H1 (cell line): ENCODE data around the gene SLC1A3. TPM values are rescaled to one million over a fixed set of nuclear protein-coding genes. Genes with fewer than 3 reads are reported as not detected.

Experiments
- CTCF ChIA-PET: fragments of 300-600 bp; sonication (Branson Sonifier 250); formaldehyde crosslinking; loops from one replicate; lab custom pipeline; 2021; ENCODE audit not compliant: partially characterized antibody; lab: Charles Lee
- POLR2A ChIA-PET: fragments of 300-600 bp; sonication (Branson Sonifier 250); formaldehyde crosslinking; loops from one replicate; lab custom pipeline; 2021; ENCODE audit warnings: inconsistent platforms; ENCODE audit not compliant: partially characterized antibody; lab: Charles Lee
- DNase-seq, 2 experiments: peaks; one replicate each; pipeline versions ENCODE4 v3.0.0 to v3.0.0-alpha.2; 2010 to 2022; ENCODE audit warnings: low spot score in 2 of 2, low read depth in 1 of 2, mixed read lengths in 1 of 2
- FAIRE-seq: peaks from 2 replicates; lab custom pipeline; 2011; peaks lifted over from hg19 to GRCh38; lab: Jason Lieb, UNC
- H2AFZ ChIP-seq: 2 replicates; pipeline ENCODE4 v1.8.1; 2012; ENCODE audit warnings: low read length, inconsistent platforms
- H2AK5ac ChIP-seq: 2 replicates; pipeline ENCODE4 v1.6.1; 2013; ENCODE audit warnings: low read depth, low read length
- H2BK120ac ChIP-seq: replicated peaks from 2 replicates; pipeline ENCODE3; 2013; ENCODE audit warnings: low read depth, low read length, inconsistent platforms
- H2BK12ac ChIP-seq: 2 replicates; pipeline ENCODE4 v1.6.1; 2013; ENCODE audit warnings: low read depth, low read length
- H2BK15ac ChIP-seq: 2 replicates; pipeline ENCODE4 v1.6.1; 2013; ENCODE audit warnings: low read length
- H2BK20ac ChIP-seq: 2 replicates; pipeline ENCODE4 v1.6.1; 2013; ENCODE audit warnings: low read length
- H2BK5ac ChIP-seq: 2 replicates; pipeline ENCODE4 v1.6.1; 2013; ENCODE audit warnings: low read depth, low read length
- H3K14ac ChIP-seq: 2 replicates; pipeline ENCODE4 v1.6.1; 2013; ENCODE audit warnings: inconsistent platforms; ENCODE audit not compliant: insufficient read length
- H3K18ac ChIP-seq: 2 replicates; pipeline ENCODE4 v1.6.1; 2013; ENCODE audit warnings: low read length; ENCODE audit errors: extremely low read depth
- H3K23ac ChIP-seq: 2 replicates; pipeline ENCODE4 v1.6.1; 2013; ENCODE audit warnings: inconsistent platforms; ENCODE audit not compliant: insufficient read length
- H3K23me2 ChIP-seq: 2 replicates; pipeline ENCODE4 v1.6.1; 2013; ENCODE audit warnings: low read depth, low read length
- H3K27ac ChIP-seq: 2 replicates; pipeline ENCODE4 v1.6.1; 2011; ENCODE audit warnings: low read depth, low read length, inconsistent platforms
- H3K27me3 ChIP-seq, 4 experiments: replicated peaks in 1 of 4; 1 replicate in 1 of 4; 2 replicates in 3 of 4; pipeline versions ENCODE4 v1.6.1 to v1.8.1; 2011 to 2013; ENCODE audit warnings: low read length in 3 of 4, mild to moderate bottlenecking in 3 of 4, inconsistent platforms in 2 of 4, mixed read lengths in 2 of 4, moderate library complexity in 1 of 4; ENCODE audit not compliant: control insufficient read depth in 3 of 4, insufficient read depth in 3 of 4; ENCODE audit errors: extremely low read depth in 1 of 4
- H3K36me3 ChIP-seq, 4 experiments: 2 replicates each; pipeline versions ENCODE4 v1.6.1 to v1.8.1; 2011 to 2013; ENCODE audit warnings: mild to moderate bottlenecking in 4 of 4, low read length in 3 of 4, moderate library complexity in 2 of 4, control low read depth in 1 of 4, inconsistent platforms in 1 of 4; ENCODE audit not compliant: insufficient read depth in 4 of 4, control insufficient read depth in 2 of 4
- H3K4ac ChIP-seq: replicated peaks from 2 replicates; pipeline ENCODE3; 2013; ENCODE audit warnings: low read length, low read depth, mixed read lengths, inconsistent platforms; ENCODE audit not compliant: insufficient read length
- H3K4me1 ChIP-seq, 4 experiments: replicated peaks in 1 of 4; 1 replicate in 1 of 4; 2 replicates in 3 of 4; pipeline versions ENCODE4 v1.6.1 to v1.8.1; 2011 to 2013; ENCODE audit warnings: low read length in 3 of 4, inconsistent platforms in 2 of 4, mixed read lengths in 1 of 4; ENCODE audit not compliant: insufficient read depth in 4 of 4, control insufficient read depth in 3 of 4
- H3K4me2 ChIP-seq, 2 experiments: 2 replicates each; pipeline versions ENCODE4 v1.6.1 to v1.8.1; 2011 to 2013; ENCODE audit warnings: low read depth in 2 of 2, low read length in 2 of 2, control low read depth in 1 of 2, inconsistent platforms in 1 of 2, mild to moderate bottlenecking in 1 of 2; ENCODE audit not compliant: insufficient read depth in 1 of 2
- H3K4me3 ChIP-seq, 4 experiments: fragments of 200-600, 300-600 bp in 1 of 4; sonication (generic), shearing (Covaris generic), sonication (Bioruptor Twin) in 1 of 4; 2 replicates each; pipeline versions ENCODE4 v1.5.1 to v1.8.1; 2011 to 2016; ENCODE audit warnings: low read length in 4 of 4, low read depth in 3 of 4, control low read depth in 2 of 4, inconsistent platforms in 2 of 4, mild to moderate bottlenecking in 2 of 4, mixed read lengths in 1 of 4, moderate library complexity in 1 of 4; ENCODE audit not compliant: insufficient read depth in 2 of 4; ENCODE audit errors: extremely low read depth in 1 of 4
- H3K56ac ChIP-seq: replicated peaks from 2 replicates; pipeline ENCODE3; 2013; ENCODE audit warnings: low read depth, mild to moderate bottlenecking, mixed read lengths, low read length, inconsistent platforms; ENCODE audit not compliant: insufficient read length
- H3K79me1 ChIP-seq: 2 replicates; pipeline ENCODE4 v1.6.1; 2013; ENCODE audit warnings: low read depth, low read length, control low read depth
- H3K79me2 ChIP-seq, 2 experiments: 2 replicates each; pipeline versions ENCODE4 v1.6.1 to v1.8.1; 2012 to 2013; ENCODE audit warnings: low read length in 2 of 2, mild to moderate bottlenecking in 2 of 2, inconsistent platforms in 1 of 2; ENCODE audit not compliant: insufficient read depth in 2 of 2, control insufficient read depth in 1 of 2
- H3K9ac ChIP-seq, 4 experiments: replicated peaks in 1 of 4; 1 replicate in 1 of 4; 2 replicates in 3 of 4; pipeline versions ENCODE4 v1.6.1 to v1.8.1; 2011 to 2013; ENCODE audit warnings: low read depth in 3 of 4, low read length in 3 of 4, control low read depth in 2 of 4, mild to moderate bottlenecking in 2 of 4, moderate library complexity in 2 of 4, inconsistent platforms in 1 of 4; ENCODE audit errors: extremely low read depth in 1 of 4
- H3K9me3 ChIP-seq, 2 experiments: 2 replicates each; pipeline versions ENCODE4 v1.6.1 to v1.8.1; 2012 to 2013; ENCODE audit warnings: mild to moderate bottlenecking in 2 of 2, moderate library complexity in 2 of 2, control low read depth in 1 of 2, inconsistent platforms in 1 of 2, low read depth in 1 of 2, low read length in 1 of 2, mixed read lengths in 1 of 2; ENCODE audit not compliant: insufficient read depth in 2 of 2
- H4K20me1 ChIP-seq, 2 experiments: replicated peaks in 1 of 2; 2 replicates each; pipeline versions ENCODE3 to v1.8.1; 2011 to 2013; ENCODE audit warnings: inconsistent platforms in 2 of 2, low read length in 2 of 2, mild to moderate bottlenecking in 1 of 2; ENCODE audit not compliant: insufficient read depth in 2 of 2, control insufficient read depth in 1 of 2
- H4K5ac ChIP-seq: 2 replicates; pipeline ENCODE4 v1.6.1; 2013; ENCODE audit warnings: low read length, low read depth, mixed read lengths, inconsistent platforms; ENCODE audit not compliant: insufficient read length
- H4K8ac ChIP-seq: 2 replicates; pipeline ENCODE4 v1.8.0; 2013; ENCODE audit warnings: mild to moderate bottlenecking, moderate library complexity, low read length, inconsistent platforms; ENCODE audit not compliant: insufficient read depth; ENCODE audit errors: extremely low read depth
- H4K91ac ChIP-seq: replicated peaks from 2 replicates; pipeline ENCODE3; 2013; ENCODE audit warnings: low read length, mixed read lengths, inconsistent platforms; ENCODE audit not compliant: insufficient read length
- ASH2L ChIP-seq: fragments of 200-600, 300-600 bp; sonication (generic); IDR thresholded peaks from one replicate; pipeline ENCODE4 v1.7.1; 2017; ENCODE audit warnings: low read length
- BACH1 ChIP-seq: IDR thresholded peaks from 2 replicates; pipeline ENCODE4 v1.6.1; 2012; ENCODE audit warnings: low read length, improper control_type of control experiment
- CTBP2 ChIP-seq: IDR thresholded peaks from 2 replicates; pipeline ENCODE4 v1.7.0; 2011; ENCODE audit warnings: borderline replicate concordance, mild to moderate bottlenecking, moderate library complexity, mixed read lengths, low read length; ENCODE audit not compliant: insufficient read depth, insufficient read length
- EZH2 ChIP-seq: fragments of 200-600 bp; sonication (generic); IDR thresholded peaks from 2 replicates; pipeline ENCODE4 v1.7.1; 2012; ENCODE audit warnings: low read depth, mild to moderate bottlenecking, moderate library complexity, low read length, inconsistent platforms; ENCODE audit not compliant: severe bottlenecking
- MAFK ChIP-seq: IDR thresholded peaks from 2 replicates; pipeline ENCODE4 v1.6.1; 2012; ENCODE audit warnings: low read depth, mild to moderate bottlenecking, improper control_type of control experiment, low read length
- NANOG ChIP-seq: IDR thresholded peaks from 2 replicates; pipeline ENCODE4 v1.6.1; 2011; ENCODE audit warnings: low read length, low read depth, mild to moderate bottlenecking, inconsistent platforms; ENCODE audit not compliant: insufficient read depth, poor library complexity, severe bottlenecking
- NRF1 ChIP-seq: IDR thresholded peaks from 2 replicates; pipeline ENCODE4 v1.6.1; 2011; ENCODE audit warnings: mild to moderate bottlenecking, low read depth, low read length, improper control_type of control experiment
- SAP30 ChIP-seq: fragments of 300-600 bp; sonication (generic); IDR thresholded peaks from 2 replicates; pipeline ENCODE4 v1.7.1; 2012; ENCODE audit warnings: low read length, moderate library complexity, mild to moderate bottlenecking, inconsistent platforms; ENCODE audit not compliant: insufficient read depth, insufficient replicate concordance
- SIX5 ChIP-seq: IDR thresholded peaks from 2 replicates; pipeline ENCODE4 v1.6.1; 2011; ENCODE audit warnings: mild to moderate bottlenecking, low read depth, low read length
- SRF ChIP-seq: IDR thresholded peaks from 2 replicates; pipeline ENCODE4 v1.6.1; 2011; ENCODE audit warnings: mild to moderate bottlenecking, low read depth, low read length, moderate library complexity
- TBP ChIP-seq: IDR thresholded peaks from 2 replicates; pipeline ENCODE4 v1.6.1; 2011; ENCODE audit warnings: low read depth, low read length, improper control_type of control experiment
- USF2 ChIP-seq: IDR thresholded peaks from 2 replicates; pipeline ENCODE4 v1.6.1; 2011; ENCODE audit warnings: low read length, improper control_type of control experiment
- WGBS, 2 experiments: shearing (Covaris generic) in 1 of 2; methylation state at CpG; one replicate each; pipeline versions ENCODE4 v1.1.6 to v1.1.7; 2013 to 2015; ENCODE audit warnings: low lambda C conversion rate in 2 of 2, mixed read lengths in 2 of 2, inconsistent platforms in 1 of 2, low coverage in 1 of 2, missing lambda C conversion rate in 1 of 2; ENCODE audit not compliant: insufficient replicate concordance in 2 of 2, insufficient coverage in 1 of 2, insufficient read length in 1 of 2; ENCODE audit errors: extremely low coverage in 1 of 2, missing lambda C conversion rate in 1 of 2; 5-methylcytosine and 5-hydroxymethylcytosine counted together
- polyA plus RNA-seq, 7 experiments: library from polyadenylated mRNA; depleted of rRNA in 3 of 7; stranded (reverse) in 5 of 7; unstranded in 2 of 7; fragments of >200 nt in 5 of 7; fragments of 200-250 nt in 2 of 7; gene quantifications; 1 replicate in 5 of 7; 2 replicates in 1 of 7; 4 replicates in 1 of 7; pipeline versions ENCODE4 v1.2.1 to v1.2.3, GENCODE V29; 2011 to 2013; ENCODE audit warnings: missing spikeins in 2 of 7, mixed read lengths in 2 of 7
- total RNA-seq: library from RNA; stranded (reverse); fragmentation: NEBNext Ultra II Directional; extraction: Animal tissue kit (Norgen Biotek cat#: 25700); gene quantifications from 2 replicates; pipeline ENCODE4 v1.2.1, GENCODE V29; 2021

Gene SLC1A3
- total and polyA plus RNA-seq, 2 of the 8 experiments (the other 6 are each of a cell fraction or from before 2014, with no cell fraction given) = 26.7 to 35.3 TPM

- H3K4me3 ChIP-seq = no peak overlapping the region
- H3K56ac ChIP-seq = no peak overlapping the region
- H3K4ac ChIP-seq = no peak overlapping the region
- no peak overlapping the region for H2AK5ac ChIP-seq
- no peaks in the 10 kb centered on the region for H3K79me2 ChIP-seq
- FAIRE-seq (no peak), DNase-seq (no peak)
- H4K91ac ChIP-seq = no peak overlapping the region
- no peaks in the 10 kb centered on the region for H3K79me1 ChIP-seq
- H3K18ac ChIP-seq = no peak overlapping the region
- H2BK120ac ChIP-seq = no peak overlapping the region
- H3K36me3 ChIP-seq = no peaks in the 10 kb centered on the region
- H2BK5ac ChIP-seq = no peak overlapping the region
- H4K20me1 ChIP-seq = no peaks in the 10 kb centered on the region
- ChIA-PET CTCF (interaction anchor here (1.0 to 1.1 kb wide), 2 partner anchors 14 to 65 kb away, joined by 3 read pairs; no protein-coding TSS in a partner anchor), POLR2A (no interaction called here)
- no peaks in the 10 kb centered on the region for H3K9me3 ChIP-seq
- H3K23me2 ChIP-seq = no peaks in the 10 kb centered on the region
- H2BK20ac ChIP-seq = no peak overlapping the region
- H2BK15ac ChIP-seq = no peak overlapping the region
- H3K4me2 ChIP-seq = no peak overlapping the region
- no peak overlapping the region for H3K14ac ChIP-seq
- H4K5ac ChIP-seq = no peak overlapping the region
- H2AFZ ChIP-seq = peak overlapping the region; percentile 65
- no peak overlapping the region for H3K27ac ChIP-seq
- H3K27me3 ChIP-seq = no peaks in the 10 kb centered on the region
- H3K4me1 ChIP-seq = no peaks in the 10 kb centered on the region
- 88% methylated on average over 6 of the region's 6 CpGs; no CpG with 5 or more reads in 1 of the 2 experiments for WGBS, 2 experiments
- no peak overlapping the region for H4K8ac ChIP-seq
- H2BK12ac ChIP-seq = no peak overlapping the region
- H3K23ac ChIP-seq = no peak overlapping the region
- H3K9ac ChIP-seq = no peak overlapping the region
- TF ChIP-seq TBP (no peak), SAP30 (no peak), MAFK (no peak), NRF1 (no peak), EZH2 (no peak), ASH2L (no peak), SRF (no peak), USF2 (no peak), BACH1 (no peak), SIX5 (no peak), NANOG (no peak), CTBP2 (no peak)
These were observed 35.9 kb upstream of the SLC1A3 start for GRCh38 chr5:36570301-36571095.
